ENCODE measurements around the gene SLC25A47. TPM values are rescaled to one million over a fixed set of nuclear protein-coding genes. Genes with fewer than 3 reads are reported as not detected.

Gene SLC25A47
- total and polyA plus RNA-seq, 2 donors (not counting 1 experiment from before 2014, with no cell fraction given): under 0.01 TPM; not detected in 1

- H3K27me3 ChIP-seq (ENCODE audit: control insufficient read depth, insufficient read depth, low read length): no peaks in the 10 kb centered on the region
These were observed 53.6 kb downstream of the SLC25A47 start for GRCh38 chr14:100376751-100377171.

More at GRCh38 chr14:100376751-100377171, 53.6 kb downstream of the SLC25A47 start:
- Histone ChIP-seq H3K79me2 (ENCODE audit: control insufficient read depth, insufficient read depth, low read length) (peaks cover 13% of the 10 kb centered on the region), H3K9ac (ENCODE audit: insufficient read depth, low read length) (peak overlapping the region; percentile 91), H2AFZ (ENCODE audit: low read length) (peak overlapping the region; percentile 16), H3K4me3 (replicated peaks in 1 of 4; ENCODE audit: control extremely low read depth in 1 of 4, insufficient read depth in 1 of 4, low read depth in 3 of 4, low read length in 4 of 4) (peak overlapping the region; percentile 59 to 97 (median 80)), H3K4me2 (ENCODE audit: extremely low read depth, insufficient read depth, low read length) (peak overlapping the region; percentile 93), H4K20me1 (ENCODE audit: control insufficient read depth, extremely low read depth, insufficient read depth, low read length) (no peaks in the 10 kb centered on the region), H3K36me3 (ENCODE audit: control insufficient read depth, insufficient read depth, low read length) (peaks cover 2% of the 10 kb centered on the region), H3K4me1 (ENCODE audit: control insufficient read depth, extremely low read depth, insufficient read depth, low read length) (peaks cover 7% of the 10 kb centered on the region), H3K27ac (ENCODE audit: insufficient read depth, low read length) (peak overlapping the region; percentile 99), H3K9me3 (ENCODE audit: control insufficient read depth, insufficient read depth, low read depth, low read length) (no peaks in the 10 kb centered on the region)
- DNase-seq (ENCODE audit: low read depth in 2 of 2): peak; percentile 15 to 40
- TF ChIP-seq CTCF (conservative IDR thresholded peaks at IDR 0.05 in 1 of 2, IDR thresholded peaks at IDR 0.05 in 1 of 2; ENCODE audit: low read depth in 1 of 2, low read length in 2 of 2) (peak in 1 of 2 donors; percentile 23), EZH2 (IDR thresholded peaks at IDR 0.05; ENCODE audit: low read length, missing control alignments) (no peak)

Other genes starting within 250 kb of the SLC25A47 start
- under 0.01 and 0.26 TPM in 2 replicates for gene DEGS2, start 163.7 kb upstream of the SLC25A47 start, total RNA-seq
- not detected in 2 replicates for gene DEGS2, start 163.7 kb upstream of the SLC25A47 start, polyA plus RNA-seq
- gene YY1, start 84.2 kb upstream of the SLC25A47 start, total RNA-seq: 37.5 and 40.8 TPM in 2 replicates
- 33.8 and 41.9 TPM in 2 replicates for gene YY1, start 84.2 kb upstream of the SLC25A47 start, polyA plus RNA-seq
- 21.8 and 24.1 TPM in 2 replicates for gene SLC25A29, start 16.9 kb upstream of the SLC25A47 start, total RNA-seq
- gene SLC25A29, start 16.9 kb upstream of the SLC25A47 start, polyA plus RNA-seq: 6.2 and 8.8 TPM in 2 replicates
- gene WDR25, start 53.1 kb downstream of the SLC25A47 start, total RNA-seq: 15.4 and 20.3 TPM in 2 replicates
- 10.1 and 21.2 TPM in 2 replicates for gene WDR25, start 53.1 kb downstream of the SLC25A47 start, polyA plus RNA-seq